GM18517 (cell line): Measurements from ENCODE around the gene MACROD2.
"Not testable (repeated sequence)": the region's sequence is repeated elsewhere in the genome, so short reads cannot be mapped to it uniquely, and the experiment has no call there.

ENCODE experiments used
- ATAC-seq: cut with Tn5 transposase; IDR thresholded peaks from one replicate; pipeline ENCODE4 v1.9.1; 2021; ENCODE audit warnings: mild to moderate bottlenecking, moderate library complexity; ENCODE audit not compliant: unreplicated experiment

The MACROD2 gene

GRCh38 chr20:14963262-14963663 lies 967.9 kb downstream of the MACROD2 start:
- no peak for ATAC-seq

GRCh38 chr20:14966203-14966602 lies 970.9 kb downstream of the MACROD2 start:
- no peak for ATAC-seq

GRCh38 chr20:14966808-14967207 lies 971.5 kb downstream of the MACROD2 start:
- ATAC-seq, result no peak

- ATAC-seq, result no peak
These were observed 976.9 kb downstream of the MACROD2 start for GRCh38 chr20:14972256-14972655.

- no peak for ATAC-seq
These were observed 977.4 kb downstream of the MACROD2 start for GRCh38 chr20:14972690-14973089.

- ATAC-seq, result no peak
These were observed 984.2 kb downstream of the MACROD2 start for GRCh38 chr20:14979453-14979986.

GRCh38 chr20:14981486-14981885 lies 986.2 kb downstream of the MACROD2 start:
- not testable (repeated sequence) for ATAC-seq

- ATAC-seq, result not testable (repeated sequence)
These were observed 987.0 kb downstream of the MACROD2 start for GRCh38 chr20:14982324-14982723.

- ATAC-seq, result no peak
These were observed 989.0 kb downstream of the MACROD2 start for GRCh38 chr20:14984305-14984704.

GRCh38 chr20:14984768-14985622 lies 989.7 kb downstream of the MACROD2 start:
- ATAC-seq, result no peak

GRCh38 chr20:14986026-14986655 lies 990.8 kb downstream of the MACROD2 start:
- ATAC-seq, result no peak

- no peak for ATAC-seq
These were observed 991.3 kb downstream of the MACROD2 start for GRCh38 chr20:14986656-14987055.

- ATAC-seq, result no peak
These were observed 994.4 kb downstream of the MACROD2 start for GRCh38 chr20:14989535-14990290.

- no peak for ATAC-seq
These were observed 995.7 kb downstream of the MACROD2 start for GRCh38 chr20:14991023-14991422.

- no peak for ATAC-seq
These were observed 996.8 kb downstream of the MACROD2 start for GRCh38 chr20:14992153-14992552.

GRCh38 chr20:14992961-14993360 lies 997.6 kb downstream of the MACROD2 start:
- no peak for ATAC-seq

GRCh38 chr20:14996883-14997672 lies 1001.8 kb downstream of the MACROD2 start:
- no peak for ATAC-seq

- ATAC-seq, result no peak
These were observed 1002.5 kb downstream of the MACROD2 start for GRCh38 chr20:14997791-14998190.

GRCh38 chr20:15005300-15005986 lies 1010.1 kb downstream of the MACROD2 start:
- no peak for ATAC-seq

GRCh38 chr20:15011631-15012030 lies 1016.3 kb downstream of the MACROD2 start:
- ATAC-seq, result no peak
